H1 (cell line): Measurements from ENCODE around the gene TUG1. TPM values are rescaled to one million over a fixed set of nuclear protein-coding genes. Genes with fewer than 3 reads are reported as not detected.
A peak's percentile ranks its signal among the peaks of the same experiment; 100 is the strongest.

Source experiments
- CTCF ChIA-PET: fragments of 300-600 bp; sonication (Branson Sonifier 250); formaldehyde crosslinking; loops from one replicate; lab custom pipeline; 2021; ENCODE audit not compliant: partially characterized antibody; lab: Charles Lee
- POLR2A ChIA-PET: fragments of 300-600 bp; sonication (Branson Sonifier 250); formaldehyde crosslinking; loops from one replicate; lab custom pipeline; 2021; ENCODE audit warnings: inconsistent platforms; ENCODE audit not compliant: partially characterized antibody; lab: Charles Lee
- DNase-seq, 2 experiments: peaks; one replicate each; pipeline versions ENCODE4 v3.0.0 to v3.0.0-alpha.2; 2010 to 2022; ENCODE audit warnings: low spot score in 2 of 2, low read depth in 1 of 2, mixed read lengths in 1 of 2
- FAIRE-seq: peaks from 2 replicates; lab custom pipeline; 2011; peaks lifted over from hg19 to GRCh38; lab: Jason Lieb, UNC
- H2AFZ ChIP-seq: 2 replicates; pipeline ENCODE4 v1.8.1; 2012; ENCODE audit warnings: low read length, inconsistent platforms
- H2AK5ac ChIP-seq: 2 replicates; pipeline ENCODE4 v1.6.1; 2013; ENCODE audit warnings: low read depth, low read length
- H2BK120ac ChIP-seq: replicated peaks from 2 replicates; pipeline ENCODE3; 2013; ENCODE audit warnings: low read depth, low read length, inconsistent platforms
- H2BK12ac ChIP-seq: 2 replicates; pipeline ENCODE4 v1.6.1; 2013; ENCODE audit warnings: low read depth, low read length
- H2BK15ac ChIP-seq: 2 replicates; pipeline ENCODE4 v1.6.1; 2013; ENCODE audit warnings: low read length
- H2BK20ac ChIP-seq: 2 replicates; pipeline ENCODE4 v1.6.1; 2013; ENCODE audit warnings: low read length
- H2BK5ac ChIP-seq: 2 replicates; pipeline ENCODE4 v1.6.1; 2013; ENCODE audit warnings: low read depth, low read length
- H3K14ac ChIP-seq: 2 replicates; pipeline ENCODE4 v1.6.1; 2013; ENCODE audit warnings: inconsistent platforms; ENCODE audit not compliant: insufficient read length
- H3K18ac ChIP-seq: 2 replicates; pipeline ENCODE4 v1.6.1; 2013; ENCODE audit warnings: low read length; ENCODE audit errors: extremely low read depth
- H3K23ac ChIP-seq: 2 replicates; pipeline ENCODE4 v1.6.1; 2013; ENCODE audit warnings: inconsistent platforms; ENCODE audit not compliant: insufficient read length
- H3K23me2 ChIP-seq: 2 replicates; pipeline ENCODE4 v1.6.1; 2013; ENCODE audit warnings: low read depth, low read length
- H3K27ac ChIP-seq: 2 replicates; pipeline ENCODE4 v1.6.1; 2011; ENCODE audit warnings: low read depth, low read length, inconsistent platforms
- H3K27me3 ChIP-seq, 4 experiments: replicated peaks in 1 of 4; 1 replicate in 1 of 4; 2 replicates in 3 of 4; pipeline versions ENCODE4 v1.6.1 to v1.8.1; 2011 to 2013; ENCODE audit warnings: low read length in 3 of 4, mild to moderate bottlenecking in 3 of 4, inconsistent platforms in 2 of 4, mixed read lengths in 2 of 4, moderate library complexity in 1 of 4; ENCODE audit not compliant: control insufficient read depth in 3 of 4, insufficient read depth in 3 of 4; ENCODE audit errors: extremely low read depth in 1 of 4
- H3K36me3 ChIP-seq, 4 experiments: 2 replicates each; pipeline versions ENCODE4 v1.6.1 to v1.8.1; 2011 to 2013; ENCODE audit warnings: mild to moderate bottlenecking in 4 of 4, low read length in 3 of 4, moderate library complexity in 2 of 4, control low read depth in 1 of 4, inconsistent platforms in 1 of 4; ENCODE audit not compliant: insufficient read depth in 4 of 4, control insufficient read depth in 2 of 4
- H3K4ac ChIP-seq: replicated peaks from 2 replicates; pipeline ENCODE3; 2013; ENCODE audit warnings: low read length, low read depth, mixed read lengths, inconsistent platforms; ENCODE audit not compliant: insufficient read length
- H3K4me1 ChIP-seq, 4 experiments: replicated peaks in 1 of 4; 1 replicate in 1 of 4; 2 replicates in 3 of 4; pipeline versions ENCODE4 v1.6.1 to v1.8.1; 2011 to 2013; ENCODE audit warnings: low read length in 3 of 4, inconsistent platforms in 2 of 4, mixed read lengths in 1 of 4; ENCODE audit not compliant: insufficient read depth in 4 of 4, control insufficient read depth in 3 of 4
- H3K4me2 ChIP-seq, 2 experiments: 2 replicates each; pipeline versions ENCODE4 v1.6.1 to v1.8.1; 2011 to 2013; ENCODE audit warnings: low read depth in 2 of 2, low read length in 2 of 2, control low read depth in 1 of 2, inconsistent platforms in 1 of 2, mild to moderate bottlenecking in 1 of 2; ENCODE audit not compliant: insufficient read depth in 1 of 2
- H3K4me3 ChIP-seq, 4 experiments: fragments of 200-600, 300-600 bp in 1 of 4; sonication (generic), shearing (Covaris generic), sonication (Bioruptor Twin) in 1 of 4; 2 replicates each; pipeline versions ENCODE4 v1.5.1 to v1.8.1; 2011 to 2016; ENCODE audit warnings: low read length in 4 of 4, low read depth in 3 of 4, control low read depth in 2 of 4, inconsistent platforms in 2 of 4, mild to moderate bottlenecking in 2 of 4, mixed read lengths in 1 of 4, moderate library complexity in 1 of 4; ENCODE audit not compliant: insufficient read depth in 2 of 4; ENCODE audit errors: extremely low read depth in 1 of 4
- H3K56ac ChIP-seq: replicated peaks from 2 replicates; pipeline ENCODE3; 2013; ENCODE audit warnings: low read depth, mild to moderate bottlenecking, mixed read lengths, low read length, inconsistent platforms; ENCODE audit not compliant: insufficient read length
- H3K79me1 ChIP-seq: 2 replicates; pipeline ENCODE4 v1.6.1; 2013; ENCODE audit warnings: low read depth, low read length, control low read depth
- H3K79me2 ChIP-seq, 2 experiments: 2 replicates each; pipeline versions ENCODE4 v1.6.1 to v1.8.1; 2012 to 2013; ENCODE audit warnings: low read length in 2 of 2, mild to moderate bottlenecking in 2 of 2, inconsistent platforms in 1 of 2; ENCODE audit not compliant: insufficient read depth in 2 of 2, control insufficient read depth in 1 of 2
- H3K9ac ChIP-seq, 4 experiments: replicated peaks in 1 of 4; 1 replicate in 1 of 4; 2 replicates in 3 of 4; pipeline versions ENCODE4 v1.6.1 to v1.8.1; 2011 to 2013; ENCODE audit warnings: low read depth in 3 of 4, low read length in 3 of 4, control low read depth in 2 of 4, mild to moderate bottlenecking in 2 of 4, moderate library complexity in 2 of 4, inconsistent platforms in 1 of 4; ENCODE audit errors: extremely low read depth in 1 of 4
- H3K9me3 ChIP-seq, 2 experiments: 2 replicates each; pipeline versions ENCODE4 v1.6.1 to v1.8.1; 2012 to 2013; ENCODE audit warnings: mild to moderate bottlenecking in 2 of 2, moderate library complexity in 2 of 2, control low read depth in 1 of 2, inconsistent platforms in 1 of 2, low read depth in 1 of 2, low read length in 1 of 2, mixed read lengths in 1 of 2; ENCODE audit not compliant: insufficient read depth in 2 of 2
- H4K20me1 ChIP-seq, 2 experiments: replicated peaks in 1 of 2; 2 replicates each; pipeline versions ENCODE3 to v1.8.1; 2011 to 2013; ENCODE audit warnings: inconsistent platforms in 2 of 2, low read length in 2 of 2, mild to moderate bottlenecking in 1 of 2; ENCODE audit not compliant: insufficient read depth in 2 of 2, control insufficient read depth in 1 of 2
- H4K5ac ChIP-seq: 2 replicates; pipeline ENCODE4 v1.6.1; 2013; ENCODE audit warnings: low read length, low read depth, mixed read lengths, inconsistent platforms; ENCODE audit not compliant: insufficient read length
- H4K8ac ChIP-seq: 2 replicates; pipeline ENCODE4 v1.8.0; 2013; ENCODE audit warnings: mild to moderate bottlenecking, moderate library complexity, low read length, inconsistent platforms; ENCODE audit not compliant: insufficient read depth; ENCODE audit errors: extremely low read depth
- H4K91ac ChIP-seq: replicated peaks from 2 replicates; pipeline ENCODE3; 2013; ENCODE audit warnings: low read length, mixed read lengths, inconsistent platforms; ENCODE audit not compliant: insufficient read length
- BACH1 ChIP-seq: IDR thresholded peaks from 2 replicates; pipeline ENCODE4 v1.6.1; 2012; ENCODE audit warnings: low read length, improper control_type of control experiment
- EGR1 ChIP-seq: IDR thresholded peaks from 2 replicates; pipeline ENCODE4 v1.6.1; 2011; ENCODE audit warnings: low read depth, low read length, borderline replicate concordance
- EP300 ChIP-seq, 2 experiments: IDR thresholded peaks; 1 replicate in 1 of 2; 2 replicates in 1 of 2; pipeline ENCODE4 v1.6.1; 2011 to 2012; ENCODE audit warnings: low read depth in 2 of 2, low read length in 2 of 2, mild to moderate bottlenecking in 2 of 2, borderline replicate concordance in 1 of 2, inconsistent platforms in 1 of 2, moderate library complexity in 1 of 2
- GTF2F1 ChIP-seq: IDR thresholded peaks from 2 replicates; pipeline ENCODE4 v1.6.1; 2012; ENCODE audit warnings: low read depth, low read length, improper control_type of control experiment, borderline replicate concordance
- KDM1A ChIP-seq: fragments of 200-600, 300-600 bp; sonication (generic); IDR thresholded peaks from 2 replicates; pipeline ENCODE4 v1.7.1; 2016; ENCODE audit warnings: mild to moderate bottlenecking, low read length, borderline replicate concordance
- KDM5A ChIP-seq: fragments of 200-600 bp; IDR thresholded peaks from 2 replicates; pipeline ENCODE4 v1.7.1; 2012; ENCODE audit warnings: mild to moderate bottlenecking, low read length, inconsistent platforms, mixed read lengths
- PHF8 ChIP-seq: fragments of 200-600 bp; sonication (generic); conservative IDR thresholded peaks from 2 replicates; pipeline ENCODE4 v1.7.1; 2012; ENCODE audit warnings: low read depth, mild to moderate bottlenecking, inconsistent platforms, low read length, moderate library complexity
- RBBP5 ChIP-seq: IDR thresholded peaks from 2 replicates; pipeline ENCODE4 v1.7.1; 2012; ENCODE audit warnings: low read depth, mild to moderate bottlenecking, inconsistent platforms, low read length, moderate library complexity, borderline replicate concordance
- WGBS, 2 experiments: shearing (Covaris generic) in 1 of 2; methylation state at CpG; one replicate each; pipeline versions ENCODE4 v1.1.6 to v1.1.7; 2013 to 2015; ENCODE audit warnings: low lambda C conversion rate in 2 of 2, mixed read lengths in 2 of 2, inconsistent platforms in 1 of 2, low coverage in 1 of 2, missing lambda C conversion rate in 1 of 2; ENCODE audit not compliant: insufficient replicate concordance in 2 of 2, insufficient coverage in 1 of 2, insufficient read length in 1 of 2; ENCODE audit errors: extremely low coverage in 1 of 2, missing lambda C conversion rate in 1 of 2; 5-methylcytosine and 5-hydroxymethylcytosine counted together
- polyA plus RNA-seq, 7 experiments: library from polyadenylated mRNA; depleted of rRNA in 3 of 7; stranded (reverse) in 5 of 7; unstranded in 2 of 7; fragments of >200 nt in 5 of 7; fragments of 200-250 nt in 2 of 7; gene quantifications; 1 replicate in 5 of 7; 2 replicates in 1 of 7; 4 replicates in 1 of 7; pipeline versions ENCODE4 v1.2.1 to v1.2.3, GENCODE V29; 2011 to 2013; ENCODE audit warnings: missing spikeins in 2 of 7, mixed read lengths in 2 of 7
- total RNA-seq: library from RNA; stranded (reverse); fragmentation: NEBNext Ultra II Directional; extraction: Animal tissue kit (Norgen Biotek cat#: 25700); gene quantifications from 2 replicates; pipeline ENCODE4 v1.2.1, GENCODE V29; 2021
- TF ChIP-seq, protein P1 (sequence below): IDR thresholded peaks from 2 replicates; pipeline ENCODE4 v1.6.1; 2012; ENCODE audit warnings: inconsistent platforms

TUG1 gene
- total and polyA plus RNA-seq, 2 of the 8 experiments (the other 6 are each of a cell fraction or from before 2014, with no cell fraction given): 119 to 129 TPM

GRCh38 chr22:30969532-30970355 is 679 bp downstream of the TUG1 start:
- H3K14ac ChIP-seq: peak overlapping the region; percentile 95
- FAIRE-seq (no peak), DNase-seq (no peak)
- H4K8ac ChIP-seq: peak overlapping the region; percentile 98; the same call in 1 of the 2 replicates
- no peaks in the 10 kb centered on the region for H3K27me3 ChIP-seq
- H3K56ac ChIP-seq: peak overlapping the region; percentile 2
- 1% methylated on average over 18 of the region's 49 CpGs; no CpG with 5 or more reads in 1 of the 2 experiments for WGBS, 2 experiments
- peaks cover 0 to 7% (median 4%) of the 10 kb centered on the region in 4 experiments; a peak in 4 of 7 replicates for H3K4me1 ChIP-seq
- no peak overlapping the region for H2BK120ac ChIP-seq
- peaks cover 17 to 30% of the 10 kb centered on the region in 2 experiments for H4K20me1 ChIP-seq
- H2BK5ac ChIP-seq: peak overlapping the region; percentile 76
- peak overlapping the region; percentile 35 for H3K23ac ChIP-seq
- H4K5ac ChIP-seq: peak overlapping the region; percentile 35
- no peak overlapping the region for H2AFZ ChIP-seq
- H3K4me3 ChIP-seq: peak overlapping the region; percentile 67 to 84 (median 74)
- H3K18ac ChIP-seq: peak overlapping the region; percentile 28
- H3K79me2 ChIP-seq: peaks cover 41 to 89% of the 10 kb centered on the region in 2 experiments
- H3K4me2 ChIP-seq: peak overlapping the region; percentile 89 to 95
- no peak overlapping the region for H4K91ac ChIP-seq
- H3K9ac ChIP-seq: peak overlapping the region; percentile 70 to 95 (median 86)
- POLR2A ChIA-PET: interaction anchor here (0.8 to 9.7 kb wide), 45 partner anchors 9 to 377 kb away, joined by 3 to 220 read pairs (median 5); partner anchors contain the start of genes PATZ1 and SMTN
- H3K79me1 ChIP-seq: peaks cover 15% of the 10 kb centered on the region
- no peak overlapping the region for H2BK20ac ChIP-seq
- H2BK12ac ChIP-seq: no peak overlapping the region
- H3K9me3 ChIP-seq: peaks cover 4 to 6% of the 10 kb centered on the region in 2 experiments; a peak in 3 of 4 replicates
- H2AK5ac ChIP-seq: no peak overlapping the region
- CTCF ChIA-PET: interaction anchor here (1.0 to 4.5 kb wide), 4 partner anchors 9 to 115 kb away, joined by 4 to 38 read pairs (median 6); no protein-coding TSS in a partner anchor
- no peak overlapping the region for H3K4ac ChIP-seq
- H3K23me2 ChIP-seq: peaks cover 12% of the 10 kb centered on the region
- no peak overlapping the region for H2BK15ac ChIP-seq
- peaks cover 10 to 47% (median 30%) of the 10 kb centered on the region in 4 experiments; a peak in 7 of 8 replicates for H3K36me3 ChIP-seq
- H3K27ac ChIP-seq: peak overlapping the region; percentile 93
- TF ChIP-seq GTF2F1 (no peak), RBBP5 (0 out of 2 replicates have a peak, but pooled peaks have one; percentile 50), KDM1A (0 out of 2 replicates have a peak, but pooled peaks have one; percentile 28), EGR1 (no peak), PHF8 (peak; percentile 46; the same call in 1 of the 2 replicates), KDM5A (0 out of 2 replicates have a peak, but pooled peaks have one; percentile 31), EP300 (IDR thresholded peaks at IDR 0.05; ENCODE audit: borderline replicate concordance in 1 of 2, low read depth in 2 of 2, low read length in 2 of 2) (no peak), BACH1 (no peak)
- TF ChIP-seq, protein P1, sequence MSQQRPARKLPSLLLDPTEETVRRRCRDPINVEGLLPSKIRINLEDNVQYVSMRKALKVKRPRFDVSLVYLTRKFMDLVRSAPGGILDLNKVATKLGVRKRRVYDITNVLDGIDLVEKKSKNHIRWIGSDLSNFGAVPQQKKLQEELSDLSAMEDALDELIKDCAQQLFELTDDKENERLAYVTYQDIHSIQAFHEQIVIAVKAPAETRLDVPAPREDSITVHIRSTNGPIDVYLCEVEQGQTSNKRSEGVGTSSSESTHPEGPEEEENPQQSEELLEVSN: no peak; the same call in 1 of the 2 replicates
